GM12875 (cell line): Measurements from ENCODE around the gene MSANTD2.

Experiments used
- H3K4me3 ChIP-seq: one replicate; pipeline ENCODE4 v1.5.1; 2011; ENCODE audit warnings: low read depth, low read length, control low read depth
- CTCF ChIP-seq: IDR thresholded peaks from 2 replicates; pipeline ENCODE4 v1.5.1; 2011; ENCODE audit warnings: low read depth, mild to moderate bottlenecking, control low read depth, inconsistent platforms, low read length, moderate library complexity, borderline replicate concordance; ENCODE audit not compliant: insufficient read depth

The MSANTD2 gene

GRCh38 chr11:124717421-124717785, 82.8 kb downstream of the MSANTD2 start:
- H3K4me3 ChIP-seq, result no peak overlapping the region
- TF ChIP-seq CTCF, result no peak

- H3K4me3 ChIP-seq, result no peak overlapping the region
- TF ChIP-seq CTCF, result no peak
These were observed 83.6 kb downstream of the MSANTD2 start for GRCh38 chr11:124716591-124716990.
